KG1 (cell line): Measurements from ENCODE around the gene CUL7.
"Not testable (repeated sequence)": the region's sequence is repeated elsewhere in the genome, so short reads cannot be mapped to it uniquely, and the experiment has no call there.

Source experiments
- DNase-seq: peaks from one replicate; lab custom pipeline; 2025; lab: John Stamatoyannopoulos, UW

The CUL7 gene

GRCh38 chr6:43045371-43045930 lies 8.2 kb downstream of the CUL7 start:
- DNase-seq: no peak

GRCh38 chr6:43043310-43043709 lies 10.3 kb downstream of the CUL7 start:
- DNase-seq: no peak

DNA sequence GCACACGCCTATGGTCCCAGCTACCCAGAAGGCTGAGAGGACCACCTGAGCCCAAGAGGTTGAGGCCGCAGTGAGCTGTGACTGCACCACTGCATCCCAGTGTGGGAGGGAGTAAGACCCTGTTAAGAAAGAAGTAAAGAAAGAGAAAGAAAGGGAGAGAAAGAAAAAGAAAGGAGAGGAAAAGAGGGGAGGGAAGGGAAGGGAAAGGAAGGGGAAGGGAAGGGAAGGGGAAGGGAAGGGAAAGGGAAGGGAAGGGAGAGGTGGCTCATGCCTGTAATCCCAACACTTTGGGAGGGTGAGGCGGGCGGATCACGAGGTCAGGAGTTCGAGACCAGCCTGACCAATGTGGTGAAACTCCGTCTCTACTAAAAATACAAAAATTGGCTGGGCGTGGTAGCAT lies 12.2 kb downstream of the CUL7 start:
- DNase-seq: not testable (repeated sequence)

GRCh38 chr6:43040542-43041257 lies 13.0 kb downstream of the CUL7 start:
- DNase-seq: no peak

DNA sequence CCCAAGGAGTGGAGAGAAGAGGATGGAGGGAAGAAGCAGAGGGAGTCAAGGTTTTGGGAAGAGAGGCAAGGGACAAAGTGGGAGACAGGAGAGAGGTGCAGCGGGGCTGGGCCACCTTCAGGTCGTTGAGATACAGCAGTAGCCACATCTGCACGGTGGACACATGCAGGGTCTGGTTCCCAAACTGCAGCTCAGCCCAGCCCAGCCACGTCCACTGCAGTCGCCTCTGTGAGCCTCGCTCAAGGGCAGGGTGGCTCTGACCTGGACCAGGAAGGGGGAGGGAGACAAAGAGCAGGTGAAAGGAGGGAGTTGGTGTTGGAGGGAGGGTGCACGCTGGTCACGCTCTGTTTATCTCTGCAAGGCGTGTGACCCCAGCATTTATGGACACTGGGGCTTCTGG lies 14.9 kb downstream of the CUL7 start:
- no peak for DNase-seq

DNA sequence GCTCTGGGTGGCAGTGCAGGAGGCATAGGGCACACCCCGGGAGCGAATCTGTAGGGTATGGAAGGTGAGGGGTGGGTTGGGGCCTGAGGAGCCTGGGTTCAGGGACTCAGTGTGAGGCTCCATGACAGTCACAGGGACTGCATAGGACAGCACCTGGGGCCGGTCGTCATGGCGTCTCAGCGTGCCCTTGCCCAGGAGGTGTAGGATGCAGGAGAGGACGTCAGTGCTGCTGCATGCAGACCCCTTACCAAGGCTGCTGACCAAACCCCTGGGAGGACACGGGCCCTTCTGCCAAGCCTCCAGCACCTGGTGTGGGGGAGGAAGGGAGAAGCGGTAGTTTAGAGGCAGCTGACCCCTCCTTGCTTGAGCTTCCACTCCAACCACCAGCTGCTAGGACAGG lies 15.9 kb downstream of the CUL7 start:
- no peak for DNase-seq

GRCh38 chr6:43037197-43037596 lies 16.5 kb downstream of the CUL7 start:
- no peak for DNase-seq

- DNase-seq: no peak
Observed at GRCh38 chr6:43036712-43037111, 16.9 kb downstream of the CUL7 start.

DNA sequence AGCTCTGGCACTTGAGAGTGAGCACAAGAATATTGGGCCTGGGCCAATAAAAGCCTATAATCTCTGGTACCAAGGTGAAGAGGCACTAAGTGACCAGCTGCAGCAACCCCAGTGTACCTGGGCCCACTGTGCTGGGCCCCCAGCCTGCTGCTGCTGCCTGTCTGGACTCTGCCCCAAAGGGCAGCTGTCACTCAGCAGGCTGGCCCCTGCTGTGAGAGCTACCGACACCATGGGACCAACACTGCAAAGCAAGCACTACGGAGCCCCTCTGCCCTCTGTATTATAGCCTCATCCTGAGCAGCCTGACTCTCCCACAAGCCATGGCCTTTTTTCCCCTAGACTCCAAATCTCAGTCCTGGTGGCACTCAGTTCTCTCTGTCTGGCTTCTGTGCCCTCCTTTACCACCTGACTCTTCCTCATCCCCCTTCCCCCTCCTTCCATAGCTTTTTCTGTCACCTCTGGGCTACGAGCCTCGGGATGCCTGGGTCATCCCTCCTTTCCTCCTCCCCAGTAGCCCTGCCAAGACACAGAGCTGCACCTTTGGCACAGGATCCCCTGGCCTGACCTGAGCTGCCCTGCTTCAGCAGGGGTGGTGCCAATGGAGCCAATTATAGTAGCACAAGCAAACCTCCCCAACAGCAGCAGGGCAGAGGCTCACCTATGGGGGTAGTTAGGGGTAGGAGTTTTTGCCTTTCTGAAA lies 18.0 kb downstream of the CUL7 start:
- DNase-seq: no peak

- DNase-seq: no peak
Observed at GRCh38 chr6:43034190-43034525, 19.5 kb downstream of the CUL7 start.

- no peak for DNase-seq
Observed at GRCh38 chr6:43033496-43034189, 20.0 kb downstream of the CUL7 start.

GRCh38 chr6:43032326-43032725 lies 21.3 kb downstream of the CUL7 start:
- DNase-seq: no peak

DNA sequence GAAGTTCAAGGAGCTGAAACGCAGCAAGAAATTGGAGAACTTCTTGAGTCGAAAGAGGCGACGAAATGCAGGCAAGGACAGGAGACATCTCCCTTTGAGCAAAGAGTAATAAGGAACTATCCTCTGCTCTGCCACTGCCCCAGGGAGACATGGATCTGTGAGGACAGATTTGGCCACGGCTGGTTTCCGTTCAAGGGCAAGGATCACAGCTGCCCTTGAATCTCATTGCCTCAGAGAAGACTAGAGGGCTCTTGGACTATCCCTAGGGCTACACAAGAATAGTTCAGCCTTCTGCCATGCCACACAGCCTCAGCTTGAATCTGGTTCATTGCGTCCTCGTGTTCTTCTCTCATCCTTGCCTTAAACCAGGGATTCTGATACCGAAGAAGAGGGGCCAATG lies 24.5 kb downstream of the CUL7 start:
- DNase-seq: no peak

DNA sequence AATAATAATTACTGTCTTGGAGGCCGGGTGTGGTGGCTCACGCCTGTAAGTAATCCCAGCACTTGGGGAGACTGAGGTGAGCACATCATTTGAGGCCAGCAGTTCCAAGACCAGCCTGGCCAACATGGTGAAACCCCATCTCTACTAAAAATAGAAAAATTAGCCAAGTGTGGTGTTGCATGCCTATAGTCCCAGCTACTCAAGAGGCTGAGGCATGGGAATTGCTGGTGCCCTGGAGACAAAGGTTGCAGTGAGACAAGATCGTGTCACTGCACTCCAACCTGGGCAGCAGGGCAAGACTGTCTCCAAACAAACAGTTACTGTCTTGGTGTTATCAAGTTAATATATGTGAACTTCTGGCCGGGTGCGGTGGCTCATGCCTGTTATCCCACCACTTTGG lies 27.3 kb downstream of the CUL7 start:
- no peak for DNase-seq

- no peak for DNase-seq
Observed at GRCh38 chr6:43024436-43024835, 29.2 kb downstream of the CUL7 start.

DNA sequence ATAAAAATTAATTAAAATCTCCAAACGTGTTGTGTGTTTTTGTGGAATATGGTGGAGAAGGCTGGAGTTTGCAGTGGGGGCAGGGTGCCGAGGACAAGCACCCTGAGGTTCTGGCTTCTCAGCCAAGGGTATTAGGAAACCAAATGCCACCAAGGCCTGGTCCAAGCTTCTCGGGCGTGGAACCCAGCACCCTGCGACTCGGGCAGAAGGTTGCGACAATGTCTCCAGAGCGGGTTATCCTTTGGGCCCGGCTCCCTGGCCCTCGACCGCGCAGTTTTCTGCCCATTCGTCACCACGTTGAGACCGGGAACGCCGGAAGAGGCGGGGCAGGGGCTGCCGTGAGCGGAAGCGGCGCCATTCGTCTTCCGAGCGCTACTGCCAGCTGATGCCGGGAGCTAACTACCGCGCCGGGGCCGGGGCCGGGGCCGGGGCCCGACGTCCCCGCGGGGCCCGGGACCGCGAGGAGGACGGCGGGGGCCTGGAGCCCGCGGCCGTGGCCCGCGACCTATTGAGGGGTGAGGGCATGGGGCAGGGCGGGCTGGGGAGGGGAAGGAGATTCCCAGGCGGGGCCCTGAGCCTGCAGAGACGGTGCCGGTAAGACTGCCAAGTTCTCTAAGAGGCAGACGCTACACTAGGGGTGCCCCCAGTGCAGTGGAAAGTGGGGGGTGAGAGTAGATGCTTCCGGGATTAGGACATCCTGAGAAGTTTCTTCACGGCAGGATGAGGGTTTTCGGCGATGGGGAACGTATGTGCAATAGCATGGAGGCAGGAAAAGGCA lies 32.2 kb downstream of the CUL7 start, which contains the start of gene RRP36:
Gene RRP36 (plus strand): TSS at position 354 of the 778 bp plus-strand sequence. CDS start 32 bp downstream, at position 386.
- peak; percentile 53 for DNase-seq

- no peak for DNase-seq
Observed at GRCh38 chr6:43020847-43021246, 32.8 kb downstream of the CUL7 start.

- DNase-seq: no peak
Observed at GRCh38 chr6:43020052-43020705, 33.5 kb downstream of the CUL7 start.

DNA sequence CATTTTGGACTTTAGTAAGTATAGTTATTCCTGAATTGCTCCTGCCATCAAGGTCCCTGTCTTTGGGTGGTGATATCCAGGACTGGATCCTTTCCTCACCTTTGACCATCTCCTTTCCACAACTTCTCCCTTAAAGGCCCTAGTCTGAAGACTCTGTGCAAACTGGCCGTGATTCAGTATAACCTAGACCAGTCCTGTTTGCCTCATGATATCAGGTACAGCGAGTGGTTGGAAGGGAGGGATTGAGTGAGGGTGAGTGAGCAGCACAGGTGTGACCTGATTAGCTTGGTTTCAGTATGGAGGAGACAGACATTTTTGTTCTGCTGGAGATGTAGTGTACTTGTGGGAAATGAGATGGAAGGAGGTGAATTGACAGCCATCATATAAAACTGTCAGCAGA lies 34.5 kb downstream of the CUL7 start:
- no peak for DNase-seq

- no peak for DNase-seq
Observed at GRCh38 chr6:43016943-43017334, 36.7 kb downstream of the CUL7 start.

DNA sequence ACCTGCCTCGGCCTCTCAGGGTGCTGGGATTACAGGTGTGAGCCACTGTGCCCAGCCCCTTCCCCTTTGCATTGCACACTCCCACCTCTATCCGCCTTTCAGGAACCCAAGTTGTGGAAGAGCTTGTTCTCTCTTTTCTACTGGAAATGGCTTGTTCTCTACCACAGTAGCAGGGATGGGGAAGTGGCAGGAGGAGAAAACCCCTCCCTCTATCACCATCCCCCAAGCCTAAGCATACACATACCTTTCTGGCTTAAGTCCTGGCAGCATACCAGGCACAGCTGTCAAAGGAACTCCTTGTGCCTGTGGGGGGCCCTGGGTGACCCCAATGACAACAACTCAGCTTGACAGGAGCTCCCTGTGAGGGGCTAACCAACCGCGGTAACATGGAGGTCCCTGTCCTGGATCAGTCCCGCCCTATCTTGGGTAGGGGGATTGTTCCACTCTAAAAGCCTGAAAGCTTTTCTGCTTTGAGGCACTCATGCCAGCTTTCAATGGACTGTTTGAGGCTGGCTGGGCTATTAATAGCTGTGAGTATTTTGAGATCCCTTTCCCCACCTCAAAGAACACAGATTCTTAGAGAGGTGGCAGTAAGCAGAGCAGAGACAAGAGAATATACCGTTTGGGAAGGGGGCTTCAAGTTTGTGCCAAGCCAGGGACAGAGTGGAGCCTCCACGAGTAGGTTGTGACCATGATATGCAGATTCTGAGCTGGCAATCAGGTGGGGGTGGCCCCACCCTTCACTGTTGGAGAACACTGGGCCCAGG lies 37.3 kb downstream of the CUL7 start:
- no peak for DNase-seq
